HUES48 (cell line): ENCODE measurements around the gene PLXNA3.

Experiments
- H3K27ac ChIP-seq: one replicate; pipeline ENCODE4 v1.7.0; 2013; ENCODE audit warnings: low read depth, low read length, inconsistent platforms
- H3K27me3 ChIP-seq: 2 replicates; pipeline ENCODE4 v1.6.1; 2013; ENCODE audit warnings: mild to moderate bottlenecking, low read length; ENCODE audit not compliant: control insufficient read depth, insufficient read depth
- H3K36me3 ChIP-seq: 2 replicates; pipeline ENCODE4 v1.6.1; 2013; ENCODE audit warnings: low read length; ENCODE audit not compliant: control insufficient read depth, insufficient read depth
- H3K4me1 ChIP-seq: 2 replicates; pipeline ENCODE4 v1.6.1; 2013; ENCODE audit warnings: mild to moderate bottlenecking, low read length; ENCODE audit not compliant: control insufficient read depth, insufficient read depth
- H3K4me3 ChIP-seq: 2 replicates; pipeline ENCODE4 v1.5.1; 2013; ENCODE audit warnings: mild to moderate bottlenecking, low read depth, low read length
- H3K9ac ChIP-seq: 2 replicates; pipeline ENCODE4 v1.6.1; 2013; ENCODE audit warnings: mild to moderate bottlenecking, low read depth, low read length, moderate library complexity
- H3K9me3 ChIP-seq: 2 replicates; pipeline ENCODE4 v1.6.1; 2013; ENCODE audit warnings: low read length; ENCODE audit not compliant: control insufficient read depth, insufficient read depth

The PLXNA3 gene

GRCh38 chrX:154462396-154462795, 4.3 kb downstream of the PLXNA3 start:
- Histone ChIP-seq H3K27me3 (no peaks in the 10 kb centered on the region), H3K9me3 (peaks cover 37% of the 10 kb centered on the region; the same call in 1 of the 2 replicates), H3K9ac (no peak overlapping the region), H3K27ac (no peak overlapping the region), H3K36me3 (peaks cover 29% of the 10 kb centered on the region; the same call in 1 of the 2 replicates), H3K4me3 (no peak overlapping the region), H3K4me1 (no peaks in the 10 kb centered on the region)

DNA sequence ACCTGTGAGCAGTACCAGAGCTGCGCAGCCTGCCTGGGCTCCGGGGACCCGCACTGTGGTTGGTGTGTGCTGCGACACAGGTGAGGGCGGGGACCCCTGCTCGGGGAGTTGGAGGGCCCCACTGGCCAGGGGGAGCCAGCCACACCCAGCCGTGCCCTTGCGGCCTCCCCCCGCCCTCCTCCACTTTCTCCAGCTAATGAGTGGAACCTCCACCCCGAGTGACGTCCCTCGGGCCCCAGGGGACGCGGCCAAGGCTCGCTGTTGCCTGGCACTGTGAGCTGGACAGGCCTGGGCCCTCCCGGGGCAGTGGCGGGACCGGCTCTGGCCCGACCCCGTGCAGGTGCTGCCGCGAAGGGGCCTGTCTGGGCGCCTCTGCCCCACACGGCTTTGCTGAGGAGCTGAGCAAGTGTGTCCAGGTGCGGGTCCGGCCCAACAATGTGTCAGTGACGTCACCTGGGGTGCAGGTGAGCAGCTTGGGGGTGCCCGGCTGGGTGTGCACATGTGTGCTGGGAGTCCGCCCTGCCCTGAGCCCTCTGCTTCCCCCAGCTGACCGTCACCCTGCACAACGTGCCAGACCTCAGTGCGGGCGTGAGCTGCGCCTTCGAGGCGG, 5.6 kb downstream of the PLXNA3 start:
- H3K4me3 ChIP-seq, result no peak overlapping the region
- H3K9ac ChIP-seq, result no peak overlapping the region
- peaks cover 35% of the 10 kb centered on the region; the same call in 1 of the 2 replicates for H3K36me3 ChIP-seq
- H3K4me1 ChIP-seq, result no peaks in the 10 kb centered on the region
- H3K27me3 ChIP-seq, result no peaks in the 10 kb centered on the region
- peaks cover 37% of the 10 kb centered on the region; the same call in 1 of the 2 replicates for H3K9me3 ChIP-seq
- no peak overlapping the region for H3K27ac ChIP-seq

GRCh38 chrX:154464806-154465365, 6.8 kb downstream of the PLXNA3 start:
- Histone ChIP-seq H3K9ac (no peak overlapping the region), H3K4me1 (no peaks in the 10 kb centered on the region), H3K36me3 (peaks cover 42% of the 10 kb centered on the region; the same call in 1 of the 2 replicates), H3K27me3 (no peaks in the 10 kb centered on the region), H3K4me3 (no peak overlapping the region), H3K9me3 (peaks cover 46% of the 10 kb centered on the region), H3K27ac (no peak overlapping the region)

DNA sequence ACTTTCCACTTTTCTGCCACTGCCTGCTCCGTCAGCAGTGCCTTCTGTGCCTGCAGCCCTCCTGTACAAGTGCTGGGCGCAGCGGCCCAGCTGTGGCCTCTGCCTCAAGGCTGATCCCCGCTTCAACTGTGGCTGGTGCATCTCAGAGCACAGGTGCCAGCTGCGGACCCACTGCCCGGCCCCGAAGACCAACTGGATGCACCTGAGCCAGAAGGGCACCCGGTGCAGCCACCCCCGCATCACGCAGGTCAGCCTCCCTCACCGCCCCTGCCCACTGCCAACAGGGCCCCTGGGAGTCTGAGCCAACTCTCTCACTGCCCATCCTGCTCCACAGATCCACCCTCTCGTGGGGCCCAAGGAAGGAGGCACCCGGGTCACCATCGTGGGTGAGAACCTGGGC, 7.5 kb downstream of the PLXNA3 start:
- peaks cover 48% of the 10 kb centered on the region for H3K9me3 ChIP-seq
- H3K36me3 ChIP-seq, result peaks cover 46% of the 10 kb centered on the region; the same call in 1 of the 2 replicates
- H3K9ac ChIP-seq, result no peak overlapping the region

DNA sequence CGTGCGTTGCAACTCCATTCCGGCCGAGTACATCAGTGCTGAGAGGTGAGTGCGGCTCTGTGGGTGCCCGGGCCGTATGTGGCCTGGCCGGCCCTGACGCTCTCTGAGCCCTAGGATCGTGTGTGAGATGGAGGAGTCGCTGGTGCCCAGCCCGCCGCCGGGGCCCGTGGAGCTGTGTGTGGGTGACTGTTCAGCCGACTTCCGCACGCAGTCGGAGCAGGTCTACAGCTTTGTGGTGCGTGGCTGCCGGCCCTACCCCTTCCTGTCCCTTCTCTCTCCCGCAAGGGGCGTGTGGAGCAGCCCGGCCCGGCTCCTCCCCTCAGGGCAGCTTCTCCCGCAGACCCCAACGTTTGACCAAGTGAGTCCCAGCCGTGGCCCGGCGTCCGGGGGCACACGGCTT, 8.0 kb downstream of the PLXNA3 start:
- Histone ChIP-seq H3K27me3 (no peaks in the 10 kb centered on the region), H3K4me1 (no peaks in the 10 kb centered on the region), H3K27ac (no peak overlapping the region), H3K36me3 (peaks cover 46% of the 10 kb centered on the region), H3K4me3 (no peak overlapping the region), H3K9ac (no peak overlapping the region), H3K9me3 (peaks cover 49% of the 10 kb centered on the region)

More for the DNA sequence above, 7.5 kb downstream of the PLXNA3 start:
- Histone ChIP-seq H3K4me3 (no peak overlapping the region), H3K27ac (no peak overlapping the region), H3K27me3 (no peaks in the 10 kb centered on the region), H3K4me1 (no peaks in the 10 kb centered on the region)

DNA sequence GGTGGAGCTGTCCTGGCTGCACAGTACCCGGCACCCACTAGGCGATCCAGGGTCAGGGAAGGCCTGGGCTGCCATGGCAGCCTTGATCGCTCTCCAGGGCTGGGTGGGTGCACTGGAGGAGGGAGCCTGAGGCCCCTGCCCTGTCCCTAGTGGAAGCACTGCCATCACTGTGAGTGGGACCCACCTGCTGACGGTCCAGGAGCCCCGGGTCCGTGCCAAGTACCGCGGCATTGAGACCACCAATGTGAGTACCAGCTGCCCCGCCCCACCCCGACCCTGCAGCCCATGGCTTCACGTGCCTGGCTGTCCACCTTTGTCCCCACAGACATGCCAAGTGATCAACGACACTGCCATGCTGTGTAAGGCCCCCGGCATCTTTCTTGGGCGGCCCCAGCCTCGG, 8.8 kb downstream of the PLXNA3 start:
- peaks cover 45% of the 10 kb centered on the region for H3K36me3 ChIP-seq
- H3K4me1 ChIP-seq, result no peaks in the 10 kb centered on the region
- no peaks in the 10 kb centered on the region for H3K27me3 ChIP-seq
- no peak overlapping the region for H3K4me3 ChIP-seq
- no peak overlapping the region for H3K27ac ChIP-seq
- peaks cover 50% of the 10 kb centered on the region for H3K9me3 ChIP-seq
- no peak overlapping the region for H3K9ac ChIP-seq

DNA sequence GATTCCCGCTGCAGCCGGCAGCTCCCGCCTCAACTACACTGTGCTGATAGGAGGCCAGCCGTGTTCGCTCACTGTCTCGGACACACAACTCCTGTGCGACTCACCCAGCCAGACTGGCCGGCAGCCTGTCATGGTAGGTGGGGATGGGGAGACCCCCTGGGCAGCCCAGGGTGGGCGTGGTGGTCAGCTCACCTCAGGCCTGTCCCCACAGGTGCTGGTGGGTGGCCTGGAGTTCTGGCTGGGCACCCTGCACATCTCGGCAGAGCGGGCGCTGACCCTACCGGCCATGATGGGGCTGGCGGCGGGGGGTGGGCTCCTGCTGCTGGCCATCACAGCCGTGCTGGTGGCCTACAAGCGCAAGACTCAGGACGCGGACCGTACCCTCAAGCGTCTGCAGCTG, 9.5 kb downstream of the PLXNA3 start:
- Histone ChIP-seq H3K27ac (no peak overlapping the region), H3K4me1 (no peaks in the 10 kb centered on the region), H3K4me3 (no peak overlapping the region), H3K27me3 (no peaks in the 10 kb centered on the region), H3K9ac (no peak overlapping the region), H3K9me3 (peaks cover 46% of the 10 kb centered on the region), H3K36me3 (peaks cover 44% of the 10 kb centered on the region)

DNA sequence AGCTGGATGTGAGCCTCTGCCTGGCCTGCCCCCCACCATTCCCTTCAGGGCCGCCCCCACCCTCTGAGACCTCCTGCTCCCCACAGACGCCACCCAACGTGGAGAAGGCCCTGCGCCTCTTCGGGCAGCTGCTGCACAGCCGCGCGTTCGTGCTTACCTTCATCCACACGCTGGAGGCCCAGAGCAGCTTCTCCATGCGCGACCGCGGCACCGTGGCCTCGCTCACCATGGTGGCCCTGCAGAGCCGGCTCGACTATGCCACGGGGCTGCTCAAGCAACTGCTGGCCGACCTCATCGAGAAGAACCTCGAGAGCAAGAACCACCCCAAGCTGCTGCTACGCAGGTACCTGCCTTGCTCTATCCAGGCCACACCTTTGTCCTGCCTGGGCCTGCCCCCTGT, 10.1 kb downstream of the PLXNA3 start:
- Histone ChIP-seq H3K9me3 (peaks cover 40% of the 10 kb centered on the region), H3K9ac (no peak overlapping the region), H3K27ac (no peak overlapping the region), H3K4me1 (no peaks in the 10 kb centered on the region), H3K27me3 (no peaks in the 10 kb centered on the region), H3K4me3 (no peak overlapping the region), H3K36me3 (peaks cover 37% of the 10 kb centered on the region)

DNA sequence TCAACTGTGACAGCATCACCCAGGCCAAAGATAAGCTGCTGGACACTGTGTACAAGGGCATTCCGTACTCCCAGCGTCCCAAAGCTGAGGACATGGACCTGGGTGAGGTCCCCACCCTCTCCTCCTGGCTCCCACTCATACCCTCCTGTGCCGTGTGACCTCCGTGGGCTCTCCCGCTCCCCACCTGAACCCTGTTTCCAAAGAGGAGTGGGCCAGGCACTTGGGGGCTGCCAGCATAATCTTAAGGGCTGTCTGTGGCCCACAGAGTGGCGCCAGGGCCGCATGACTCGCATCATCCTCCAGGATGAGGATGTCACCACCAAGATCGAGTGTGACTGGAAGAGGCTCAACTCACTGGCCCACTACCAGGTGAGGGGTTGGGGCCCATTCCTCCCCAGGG, 11.0 kb downstream of the PLXNA3 start:
- Histone ChIP-seq H3K27ac (no peak overlapping the region), H3K4me3 (no peak overlapping the region), H3K36me3 (peaks cover 36% of the 10 kb centered on the region), H3K4me1 (no peaks in the 10 kb centered on the region), H3K9me3 (peaks cover 46% of the 10 kb centered on the region), H3K27me3 (no peaks in the 10 kb centered on the region), H3K9ac (no peak overlapping the region)

DNA sequence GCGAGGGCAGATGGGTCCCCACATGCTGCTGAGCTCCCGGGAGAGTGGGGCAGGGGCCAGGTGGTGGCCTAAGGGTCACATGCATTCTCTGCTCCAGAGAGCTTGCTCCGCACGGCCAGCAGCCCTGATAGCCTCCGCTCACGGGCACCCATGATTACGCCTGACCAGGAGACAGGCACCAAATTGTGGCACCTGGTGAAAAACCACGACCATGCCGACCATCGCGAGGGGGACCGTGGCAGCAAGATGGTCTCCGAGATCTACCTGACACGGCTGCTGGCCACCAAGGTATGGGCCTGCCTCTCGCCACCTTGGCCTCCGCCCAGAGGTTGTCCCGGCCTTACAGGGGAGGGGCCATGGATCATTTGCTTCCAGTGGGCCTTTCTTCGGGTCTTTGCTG, 11.8 kb downstream of the PLXNA3 start:
- peaks cover 43% of the 10 kb centered on the region for H3K9me3 ChIP-seq
- H3K27ac ChIP-seq, result no peak overlapping the region
- no peaks in the 10 kb centered on the region for H3K27me3 ChIP-seq
- peaks cover 32% of the 10 kb centered on the region for H3K36me3 ChIP-seq
- no peak overlapping the region for H3K4me3 ChIP-seq
- no peak overlapping the region for H3K9ac ChIP-seq
- no peaks in the 10 kb centered on the region for H3K4me1 ChIP-seq

- no peaks in the 10 kb centered on the region for H3K27me3 ChIP-seq
- no peaks in the 10 kb centered on the region for H3K4me1 ChIP-seq
- peaks cover 29% of the 10 kb centered on the region for H3K36me3 ChIP-seq
- H3K9me3 ChIP-seq, result peaks cover 43% of the 10 kb centered on the region
- no peak overlapping the region for H3K27ac ChIP-seq
- no peak overlapping the region for H3K4me3 ChIP-seq
- H3K9ac ChIP-seq, result no peak overlapping the region
Observed at GRCh38 chrX:154470434-154470833, 12.4 kb downstream of the PLXNA3 start.
